Measurements from ENCODE around the gene LRMDA. TPM values are rescaled to one million over a fixed set of nuclear protein-coding genes. Genes with fewer than 3 reads are reported as not detected.

Gene LRMDA
- total and polyA plus RNA-seq, 2 donors (not counting 3 experiments of a cell fraction or from before 2014, with no cell fraction given), result 9.7 to 18.0 TPM

- Histone ChIP-seq H2AFZ (ENCODE audit: low read depth, low read length) (no peak overlapping the region), H3K4me2 (ENCODE audit: insufficient read depth, low read length) (no peak overlapping the region), H3K9me1 (replicated peaks; ENCODE audit: control insufficient read depth, extremely low read depth, insufficient read depth, low read length) (no peaks in the 10 kb centered on the region), H3K9me3 (replicated peaks; ENCODE audit: control insufficient read depth, insufficient read depth, low read length) (no peaks in the 10 kb centered on the region), H4K20me1 (replicated peaks; ENCODE audit: control insufficient read depth, extremely low read depth, insufficient read depth, low read length) (no peaks in the 10 kb centered on the region), H3K27ac (ENCODE audit: insufficient read depth, low read depth, low read length) (no peak overlapping the region), H3K4me1 (ENCODE audit: control insufficient read depth, extremely low read depth, insufficient read depth, low read length) (no peaks in the 10 kb centered on the region), H3K4me3 (replicated peaks in 1 of 3; ENCODE audit: insufficient read depth in 1 of 3, low read depth in 1 of 3, low read length in 3 of 3) (no peak overlapping the region), H3K36me3 (ENCODE audit: control insufficient read depth in 2 of 2, extremely low read depth in 1 of 2, insufficient read depth in 2 of 2, low read length in 2 of 2) (no peaks in the 10 kb centered on the region), H3K9ac (replicated peaks; ENCODE audit: extremely low read depth, insufficient read depth, low read length) (no peak overlapping the region), H3K27me3 (ENCODE audit: control insufficient read depth in 2 of 2, insufficient read depth in 2 of 2, low read length in 2 of 2) (peaks cover 7 to 14% of the 10 kb centered on the region in 2 experiments), H3K79me2 (ENCODE audit: control insufficient read depth, insufficient read depth, low read length) (no peaks in the 10 kb centered on the region)
- intact Hi-C loops (cut with micrococcal nuclease) (no loop called here), dilution Hi-C loops (cut with MboI; ENCODE audit: extremely low pct_ligation_motif_present, low sequenced_read_pairs) (no loop called here)
- no peak for DNase-seq (ENCODE audit: low read depth, low spot score)
- ChIA-PET POLR2A (no interaction called here), CTCF (no interaction called here)
- no peak for FAIRE-seq
- no TSS peak for BruUV-seq (replicated peaks)
- TF ChIP-seq POLR2A (IDR thresholded peaks at IDR 0.05; ENCODE audit: low read depth, low read length) (no peak), FOS (IDR thresholded peaks at IDR 0.05; ENCODE audit: borderline replicate concordance, insufficient read depth, low read length) (no peak), EZH2 (IDR thresholded peaks at IDR 0.05; ENCODE audit: borderline replicate concordance, low read depth, low read length, severe bottlenecking) (no peak), GATA2 (IDR thresholded peaks at IDR 0.05; ENCODE audit: insufficient read depth, insufficient read length, low read depth, low read length) (no peak), JUN (IDR thresholded peaks at IDR 0.05; ENCODE audit: borderline replicate concordance, insufficient read depth, insufficient read length, low read depth) (no peak), POLR2AphosphoS5 (IDR thresholded peaks at IDR 0.05; ENCODE audit: insufficient read depth, low read depth, low read length) (no peak), MYC (IDR thresholded peaks at IDR 0.05; ENCODE audit: low read depth, low read length) (no peak)
- TF ChIP-seq, protein P1, sequence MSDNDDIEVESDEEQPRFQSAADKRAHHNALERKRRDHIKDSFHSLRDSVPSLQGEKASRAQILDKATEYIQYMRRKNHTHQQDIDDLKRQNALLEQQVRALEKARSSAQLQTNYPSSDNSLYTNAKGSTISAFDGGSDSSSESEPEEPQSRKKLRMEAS (IDR thresholded peaks at IDR 0.05; ENCODE audit: insufficient read depth, insufficient read length), result no peak
- TF ChIP-seq, protein P2, sequence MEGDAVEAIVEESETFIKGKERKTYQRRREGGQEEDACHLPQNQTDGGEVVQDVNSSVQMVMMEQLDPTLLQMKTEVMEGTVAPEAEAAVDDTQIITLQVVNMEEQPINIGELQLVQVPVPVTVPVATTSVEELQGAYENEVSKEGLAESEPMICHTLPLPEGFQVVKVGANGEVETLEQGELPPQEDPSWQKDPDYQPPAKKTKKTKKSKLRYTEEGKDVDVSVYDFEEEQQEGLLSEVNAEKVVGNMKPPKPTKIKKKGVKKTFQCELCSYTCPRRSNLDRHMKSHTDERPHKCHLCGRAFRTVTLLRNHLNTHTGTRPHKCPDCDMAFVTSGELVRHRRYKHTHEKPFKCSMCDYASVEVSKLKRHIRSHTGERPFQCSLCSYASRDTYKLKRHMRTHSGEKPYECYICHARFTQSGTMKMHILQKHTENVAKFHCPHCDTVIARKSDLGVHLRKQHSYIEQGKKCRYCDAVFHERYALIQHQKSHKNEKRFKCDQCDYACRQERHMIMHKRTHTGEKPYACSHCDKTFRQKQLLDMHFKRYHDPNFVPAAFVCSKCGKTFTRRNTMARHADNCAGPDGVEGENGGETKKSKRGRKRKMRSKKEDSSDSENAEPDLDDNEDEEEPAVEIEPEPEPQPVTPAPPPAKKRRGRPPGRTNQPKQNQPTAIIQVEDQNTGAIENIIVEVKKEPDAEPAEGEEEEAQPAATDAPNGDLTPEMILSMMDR (IDR thresholded peaks at IDR 0.05; ENCODE audit: extremely low read depth in 1 of 2, insufficient read depth in 1 of 2, low read depth in 1 of 2, low read length in 2 of 2), result no peak
Measured at GRCh38 chr10:75611993-75612372, 180.6 kb downstream of the LRMDA start.
